GM12872 (cell line): ENCODE measurements around the gene CFAP58.

Experiments
- TF ChIP-seq, protein P1 (sequence below): IDR thresholded peaks from 3 replicates; pipeline ENCODE4 v1.5.1; 2011; ENCODE audit warnings: low read depth, mild to moderate bottlenecking, low read length, moderate library complexity; ENCODE audit not compliant: insufficient read depth

Gene CFAP58

DNA sequence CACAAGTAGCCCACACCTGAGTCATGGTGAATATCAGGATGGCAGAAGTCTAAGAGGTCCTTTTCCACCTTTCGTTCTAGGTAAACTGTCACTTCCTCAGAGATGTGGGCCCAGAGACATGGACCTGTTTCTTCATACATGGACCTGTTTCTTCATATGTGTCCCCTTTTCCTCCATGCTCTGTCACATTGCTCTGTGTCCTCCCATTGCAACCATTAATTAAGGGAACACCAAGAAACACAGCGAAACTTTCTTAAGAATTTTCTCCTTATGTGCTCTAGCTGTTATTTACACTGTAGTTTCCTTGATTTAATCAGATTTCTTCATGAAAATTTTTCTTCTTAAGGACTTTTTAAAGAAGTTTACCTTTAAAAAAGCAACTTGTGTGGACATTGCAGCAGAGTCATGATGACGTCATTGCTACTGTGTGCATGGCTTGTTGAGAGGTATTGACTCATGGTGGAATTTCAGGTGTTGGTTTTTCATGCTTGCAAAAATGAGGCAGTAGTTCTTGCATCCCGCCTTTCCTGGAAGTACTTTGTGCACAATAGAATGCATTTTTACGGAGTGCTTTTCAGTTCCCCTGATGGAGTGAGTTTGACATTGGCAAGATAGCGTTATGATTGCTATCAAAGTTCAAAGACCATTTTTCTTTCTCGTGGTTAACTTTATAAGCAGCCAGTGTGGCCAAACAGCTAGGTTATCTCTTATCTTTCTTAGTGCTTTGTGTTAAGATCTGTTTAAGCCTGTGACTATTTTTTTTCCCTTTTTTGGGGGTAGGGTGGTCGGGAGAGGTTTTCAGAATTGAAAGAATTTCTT lies 37.7 kb downstream of the CFAP58 start:
- TF ChIP-seq, protein P1, sequence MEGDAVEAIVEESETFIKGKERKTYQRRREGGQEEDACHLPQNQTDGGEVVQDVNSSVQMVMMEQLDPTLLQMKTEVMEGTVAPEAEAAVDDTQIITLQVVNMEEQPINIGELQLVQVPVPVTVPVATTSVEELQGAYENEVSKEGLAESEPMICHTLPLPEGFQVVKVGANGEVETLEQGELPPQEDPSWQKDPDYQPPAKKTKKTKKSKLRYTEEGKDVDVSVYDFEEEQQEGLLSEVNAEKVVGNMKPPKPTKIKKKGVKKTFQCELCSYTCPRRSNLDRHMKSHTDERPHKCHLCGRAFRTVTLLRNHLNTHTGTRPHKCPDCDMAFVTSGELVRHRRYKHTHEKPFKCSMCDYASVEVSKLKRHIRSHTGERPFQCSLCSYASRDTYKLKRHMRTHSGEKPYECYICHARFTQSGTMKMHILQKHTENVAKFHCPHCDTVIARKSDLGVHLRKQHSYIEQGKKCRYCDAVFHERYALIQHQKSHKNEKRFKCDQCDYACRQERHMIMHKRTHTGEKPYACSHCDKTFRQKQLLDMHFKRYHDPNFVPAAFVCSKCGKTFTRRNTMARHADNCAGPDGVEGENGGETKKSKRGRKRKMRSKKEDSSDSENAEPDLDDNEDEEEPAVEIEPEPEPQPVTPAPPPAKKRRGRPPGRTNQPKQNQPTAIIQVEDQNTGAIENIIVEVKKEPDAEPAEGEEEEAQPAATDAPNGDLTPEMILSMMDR: no peak

DNA sequence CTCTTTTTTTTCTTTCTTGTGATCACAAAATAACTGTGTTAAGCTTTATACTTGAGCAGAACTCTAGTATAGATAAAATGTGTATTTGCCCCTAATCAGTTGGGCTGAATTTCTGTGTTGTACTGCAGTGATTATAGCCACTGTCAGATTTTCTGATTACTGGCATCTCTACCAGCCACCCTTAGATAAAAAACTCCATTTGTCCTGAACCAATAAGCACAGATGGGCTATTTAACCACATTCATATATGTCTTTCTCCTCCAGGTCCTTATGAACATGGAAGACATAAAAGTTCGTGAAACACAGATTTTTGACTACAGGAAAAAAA lies 38.3 kb downstream of the CFAP58 start:
- TF ChIP-seq, protein P1: no peak

DNA sequence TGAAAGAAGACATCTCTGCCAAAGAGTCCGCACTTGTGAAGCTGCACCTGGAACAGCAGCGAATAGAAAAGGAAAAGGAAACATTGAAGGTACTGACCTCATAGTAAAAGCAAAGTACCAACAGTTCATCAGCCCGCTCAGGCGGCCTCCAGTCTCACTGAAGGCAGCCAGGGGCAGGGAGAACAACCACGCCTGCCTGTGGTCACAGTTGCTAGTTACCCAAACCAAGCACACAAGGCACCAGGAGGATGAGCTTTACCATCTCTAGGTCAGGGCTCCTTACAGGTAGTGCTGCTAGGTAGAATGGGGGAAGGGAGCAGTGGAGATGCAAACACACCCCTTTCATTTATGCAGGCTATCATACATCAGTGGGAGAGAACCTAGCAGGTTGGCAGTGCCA lies 39.8 kb downstream of the CFAP58 start:
- TF ChIP-seq, protein P1: no peak

DNA sequence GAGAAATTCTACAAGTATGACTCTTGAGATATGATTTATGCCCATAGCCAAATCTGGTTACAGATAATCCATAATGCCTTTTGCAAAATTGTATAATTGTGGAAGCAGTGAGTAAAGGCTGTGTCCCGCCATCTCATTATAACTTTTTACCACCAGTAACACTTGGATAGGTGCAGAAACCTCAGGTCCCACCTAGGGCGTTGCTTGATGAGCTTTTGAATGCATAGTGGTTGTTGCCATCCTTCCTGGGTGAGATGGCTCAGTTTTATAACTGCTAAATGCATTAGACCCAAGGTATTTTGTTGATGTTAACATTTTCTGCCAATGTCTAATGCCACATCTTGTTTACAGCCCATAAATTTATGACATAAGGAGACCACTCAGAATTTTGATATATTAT lies 42.9 kb downstream of the CFAP58 start:
- TF ChIP-seq, protein P1: no peak

DNA sequence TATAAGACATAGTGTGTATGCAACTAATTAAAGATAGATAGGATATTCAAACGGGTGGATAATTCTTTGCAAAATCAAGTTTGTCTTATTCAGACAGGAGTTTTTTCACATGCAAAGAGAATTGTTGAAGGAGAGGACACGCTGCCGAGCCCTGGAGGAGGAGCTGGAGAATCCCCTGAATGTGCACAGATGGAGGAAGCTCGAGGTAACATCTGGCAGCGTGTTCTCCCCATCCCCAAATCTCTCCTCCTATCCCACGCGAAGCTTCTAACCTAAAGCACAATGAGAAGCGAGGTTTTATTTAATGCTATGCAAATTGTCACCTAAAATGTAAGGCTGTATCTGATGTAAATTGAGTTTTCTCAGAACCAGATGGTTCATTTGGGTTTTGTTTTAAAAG lies 50.0 kb downstream of the CFAP58 start:
- TF ChIP-seq, protein P1: no peak

DNA sequence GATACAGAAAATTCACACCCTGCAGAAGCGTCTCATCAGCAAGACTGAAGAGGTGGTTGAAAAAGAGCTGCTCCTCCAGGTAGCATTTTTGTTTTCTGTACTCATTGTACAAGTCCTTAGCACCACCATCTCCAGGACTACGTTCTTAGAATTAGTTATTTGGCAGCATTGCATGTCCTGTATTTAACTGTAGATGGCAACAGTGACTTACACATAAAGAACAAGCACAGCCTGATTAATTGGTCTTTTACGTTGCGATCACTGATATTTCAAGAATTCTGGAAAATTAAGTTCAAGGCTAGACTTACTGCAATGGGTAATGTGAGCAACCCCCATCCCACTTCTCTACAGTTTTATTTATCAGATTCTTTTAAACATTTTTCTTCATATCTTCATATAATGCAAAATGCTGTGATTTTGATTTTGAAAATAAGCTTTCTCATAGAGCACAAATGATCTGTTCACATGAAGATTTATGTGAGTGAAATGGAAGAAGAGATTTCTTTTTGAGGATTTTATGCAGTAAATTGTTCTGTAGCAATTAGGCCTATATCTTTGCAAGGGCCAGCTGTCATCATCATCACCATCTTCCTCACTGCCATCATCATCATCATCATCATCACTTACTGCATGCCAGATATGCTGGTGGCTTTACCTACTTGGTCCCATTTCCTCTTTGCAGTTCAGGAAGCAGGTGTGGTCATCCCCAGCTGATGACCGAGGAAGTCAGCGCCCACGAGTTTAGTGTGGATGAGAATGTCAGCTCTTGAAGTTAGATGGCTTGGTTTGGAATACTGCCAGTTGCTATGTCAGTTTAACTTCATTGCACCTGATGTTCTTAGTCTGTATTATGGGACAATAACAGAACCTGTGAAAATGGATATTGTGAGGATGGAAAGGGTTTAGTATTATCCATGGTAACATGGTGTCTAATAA lies 53.4 kb downstream of the CFAP58 start:
- TF ChIP-seq, protein P1: peak; percentile 47

DNA sequence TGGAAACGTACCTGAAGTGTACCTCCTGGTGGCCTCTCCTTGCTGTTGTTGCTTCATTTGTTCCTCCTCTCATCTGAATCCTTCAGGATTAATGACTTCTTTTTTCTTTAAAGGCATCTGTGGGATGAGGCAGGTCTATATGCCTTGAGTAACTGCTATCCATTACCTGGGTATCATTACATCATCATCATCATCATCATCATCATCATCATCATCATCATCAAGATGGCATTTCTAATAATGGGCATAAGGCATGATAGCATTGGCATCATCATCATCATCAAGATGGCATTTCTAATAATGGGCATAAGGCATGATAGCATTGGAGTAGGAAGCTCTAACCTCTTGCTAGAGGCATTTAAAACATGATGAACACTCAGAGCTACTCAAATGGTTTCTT lies 59.9 kb downstream of the CFAP58 start:
- TF ChIP-seq, protein P1: no peak
